NCI-H128 (cell line): ENCODE data around the gene HKDC1.
"Not testable (repeated sequence)": the region's sequence is repeated elsewhere in the genome, so short reads cannot be mapped to it uniquely, and the experiment has no call there.

ENCODE experiments used
- DNase-seq: peaks from one replicate; lab custom pipeline; 2025; ENCODE audit not compliant: unreplicated experiment; lab: John Stamatoyannopoulos, UW

HKDC1 gene

GRCh38 chr10:69278446-69278963 is 58.4 kb downstream of the HKDC1 start, which contains the start of gene HK1:
TSS of gene HK1 (plus strand) at chr10:69278496.
- DNase-seq = no peak

DNA sequence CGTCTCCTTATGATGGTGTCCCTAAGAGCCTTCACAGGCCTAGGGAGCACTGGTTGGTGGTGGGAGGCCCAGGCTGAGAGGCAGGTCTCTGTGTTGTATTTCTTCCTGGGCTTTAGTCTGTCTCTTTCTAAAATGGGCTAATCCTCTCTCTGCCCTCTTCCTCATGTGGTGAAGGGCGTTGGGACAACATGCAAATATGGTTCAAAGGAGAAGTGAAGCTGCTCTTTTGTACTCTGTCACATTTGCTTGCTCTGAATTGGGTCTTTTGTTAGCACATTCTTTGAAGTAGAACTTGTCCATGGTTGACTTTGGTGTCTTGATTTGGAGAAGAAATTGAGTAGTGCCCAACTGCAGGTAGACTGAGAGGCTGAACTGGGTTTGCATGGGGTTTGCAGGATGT is 59.0 kb downstream of the HKDC1 start:
- no peak for DNase-seq

- DNase-seq = no peak
Measured at GRCh38 chr10:69281507-69282413, 61.6 kb downstream of the HKDC1 start.

DNA sequence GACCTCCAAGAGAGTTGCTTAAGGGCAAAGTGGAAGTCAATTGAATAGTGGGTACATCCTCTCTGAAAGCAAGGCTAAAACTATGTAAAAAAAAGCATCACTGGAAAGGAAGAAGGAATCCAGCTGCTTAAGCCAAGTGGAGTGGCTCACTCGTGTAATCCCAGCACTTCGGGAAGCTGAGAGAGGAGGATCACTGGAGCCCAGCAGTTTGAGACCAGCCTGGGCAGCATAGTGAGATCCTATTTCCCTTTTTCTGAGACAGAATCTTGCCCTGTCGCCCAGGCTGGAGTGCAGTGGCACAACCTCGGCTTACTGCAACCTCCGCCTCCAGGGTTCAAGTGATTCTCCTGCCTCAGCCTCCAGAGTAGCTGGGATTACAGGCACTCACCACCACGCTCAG is 64.3 kb downstream of the HKDC1 start:
- not testable (repeated sequence) for DNase-seq

GRCh38 chr10:69285699-69286098 is 65.6 kb downstream of the HKDC1 start:
- no peak for DNase-seq

DNA sequence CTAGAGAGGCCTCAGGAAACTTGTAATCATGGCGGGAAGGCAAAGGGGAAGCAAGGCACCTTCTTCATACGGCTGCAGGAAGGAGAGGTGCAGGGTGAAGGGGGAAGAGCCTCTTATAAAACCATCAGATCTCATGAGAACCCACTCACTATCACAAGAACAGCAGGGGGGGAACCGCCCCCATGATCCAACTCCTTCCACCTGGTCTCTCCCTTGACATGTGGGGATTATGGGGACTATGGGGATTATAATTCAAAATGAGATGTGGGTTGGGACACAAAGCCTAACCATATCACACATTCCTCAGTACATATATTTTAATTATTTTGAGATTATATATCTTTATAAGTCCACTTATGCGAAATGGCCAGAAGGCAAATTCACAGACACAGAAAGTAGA is 67.0 kb downstream of the HKDC1 start:
- DNase-seq = no peak

DNA sequence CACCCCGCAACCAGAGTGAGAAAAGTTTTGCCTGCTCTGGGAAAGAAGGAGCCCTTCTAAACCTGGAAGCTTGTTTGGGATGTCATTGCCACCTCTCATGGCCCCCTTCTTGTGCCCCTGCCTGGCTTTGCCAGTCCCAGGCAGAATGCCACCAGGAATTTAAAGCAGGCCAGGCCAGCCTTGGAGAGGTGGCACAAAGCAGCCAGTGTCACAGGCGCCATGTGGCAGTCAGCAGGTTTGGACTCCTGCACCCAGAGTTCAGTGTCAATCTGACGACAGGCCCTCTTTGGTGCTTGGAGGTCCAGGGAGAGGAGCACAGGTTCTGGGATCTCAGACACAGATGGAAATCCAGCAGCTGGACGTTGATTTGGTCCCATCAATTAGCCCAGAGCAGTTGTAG is 70.9 kb downstream of the HKDC1 start:
- DNase-seq = no peak

- no peak for DNase-seq
Measured at GRCh38 chr10:69292459-69292858, 72.3 kb downstream of the HKDC1 start.

DNA sequence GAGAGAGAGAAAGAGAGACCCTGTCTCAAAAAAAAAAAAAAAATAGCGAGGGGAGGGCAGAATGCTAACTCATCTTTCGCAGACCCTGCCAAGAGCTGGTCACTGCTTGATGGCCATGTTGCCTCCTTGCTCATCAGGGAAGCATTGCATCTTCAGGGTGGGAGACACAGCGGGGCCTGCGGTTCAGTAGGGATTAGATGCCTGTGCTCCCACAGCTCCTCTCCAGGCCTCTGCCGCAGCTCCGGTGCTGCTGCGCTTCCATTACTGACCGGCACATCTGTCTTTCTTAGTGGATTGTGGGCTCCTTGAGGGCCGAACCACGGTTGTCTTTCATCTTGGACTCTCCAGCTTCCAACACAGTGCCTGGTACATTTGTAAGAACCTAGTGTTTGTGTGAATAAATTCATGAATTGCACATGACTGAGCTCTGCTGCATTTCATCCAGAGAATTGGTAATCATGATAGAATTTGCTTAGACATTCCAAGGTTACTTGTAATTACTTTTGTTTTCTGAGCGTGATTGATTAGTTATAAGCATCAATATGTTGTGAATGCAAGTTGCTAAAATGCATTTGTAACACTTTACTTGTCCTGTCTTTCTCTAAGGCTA is 75.0 kb downstream of the HKDC1 start:
- no peak for DNase-seq

DNA sequence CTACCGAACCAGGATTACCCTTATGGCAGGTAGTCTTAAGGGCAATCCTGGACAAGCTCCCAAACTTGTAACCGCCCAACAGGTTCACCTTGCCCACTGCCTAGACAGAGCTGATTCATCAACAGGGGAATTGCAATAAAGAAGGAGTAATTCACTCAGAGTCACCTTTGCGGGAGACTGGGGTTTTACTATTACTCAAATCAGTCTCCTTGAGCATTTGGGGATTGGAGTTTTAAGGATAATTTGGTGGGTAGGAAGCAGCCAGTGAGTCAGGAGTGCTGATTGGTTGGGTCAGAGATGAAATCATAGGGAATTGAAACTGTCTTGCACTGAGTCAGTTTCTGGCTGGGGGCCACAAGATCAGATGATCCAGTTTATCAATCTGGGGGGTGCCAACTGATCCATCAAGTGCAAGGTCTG is 83.5 kb downstream of the HKDC1 start:
- DNase-seq = no peak

DNA sequence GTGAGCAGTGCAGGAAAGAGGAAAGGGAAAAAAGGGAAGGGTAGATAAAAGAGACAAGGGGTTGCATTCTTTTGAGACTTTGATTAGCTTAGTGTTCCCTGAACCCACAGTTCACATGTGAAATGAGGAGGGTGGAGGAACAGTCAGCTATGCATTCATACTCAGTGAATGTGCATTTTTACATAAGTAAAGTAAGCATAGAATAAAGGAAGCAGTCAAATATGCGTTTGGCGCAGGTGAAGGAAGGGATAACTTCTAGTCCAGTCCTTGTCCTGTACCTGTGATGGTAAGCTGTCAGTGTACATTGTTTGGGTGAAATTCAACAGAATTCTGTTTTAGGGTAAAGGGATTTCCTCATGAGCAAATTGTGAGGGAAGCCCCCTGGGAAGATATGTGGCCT is 86.3 kb downstream of the HKDC1 start:
- DNase-seq = no peak

DNA sequence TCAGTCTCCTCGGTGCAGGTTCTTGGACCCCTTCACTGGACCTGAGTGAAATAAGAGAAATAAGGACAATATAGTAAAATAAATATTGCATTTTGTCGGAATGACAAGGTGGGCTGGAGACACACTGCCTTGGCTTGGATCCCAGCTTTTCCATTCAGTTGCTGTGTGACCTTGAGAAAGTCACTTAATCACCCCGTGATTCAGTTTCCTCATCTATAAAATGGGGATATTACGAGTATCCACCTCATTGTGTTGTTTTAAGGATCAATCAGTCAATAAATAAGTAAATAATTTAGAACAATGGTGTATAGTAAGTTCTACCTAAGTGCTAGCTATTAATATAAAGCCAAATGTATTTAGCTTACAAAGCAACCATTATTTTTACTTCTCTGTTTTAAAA is 87.3 kb downstream of the HKDC1 start:
- no peak for DNase-seq

- not testable (repeated sequence) for DNase-seq
Measured at GRCh38 chr10:69308304-69308703, 88.2 kb downstream of the HKDC1 start.

GRCh38 chr10:69311309-69311708 is 91.2 kb downstream of the HKDC1 start:
- DNase-seq = no peak

GRCh38 chr10:69312528-69312927 is 92.4 kb downstream of the HKDC1 start:
- no peak for DNase-seq

DNA sequence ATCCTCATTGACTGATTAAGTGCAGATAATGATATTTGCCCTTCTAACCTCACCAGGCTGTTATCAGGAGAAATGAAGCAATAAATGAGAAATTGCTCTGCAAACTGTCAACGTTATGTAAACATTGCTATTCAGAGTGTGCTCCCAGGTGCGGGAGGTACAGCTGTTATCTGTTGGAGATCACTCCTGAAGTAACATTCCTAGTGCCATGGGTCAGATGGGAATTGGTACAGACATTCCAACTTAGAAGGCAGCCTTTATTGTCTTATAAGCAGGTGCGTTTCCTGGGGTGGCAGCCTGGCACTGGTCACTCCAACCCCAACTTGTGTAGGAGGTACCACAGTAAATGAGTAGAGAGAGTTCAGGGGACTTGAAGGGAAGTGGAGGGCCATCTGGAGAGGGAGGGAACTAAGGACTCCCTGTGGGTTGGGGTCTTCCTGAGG is 95.0 kb downstream of the HKDC1 start:
- DNase-seq = no peak

- no peak for DNase-seq
Measured at GRCh38 chr10:69315610-69316312, 95.6 kb downstream of the HKDC1 start.

GRCh38 chr10:69316313-69317059 is 96.4 kb downstream of the HKDC1 start:
- no peak for DNase-seq
